ENCODE measurements around the gene PSMB11.

GRCh38 chr14:23020143-23021128 lies 21.6 kb upstream of the PSMB11 start:
- TF ChIP-seq POLR2AphosphoS5 (IDR thresholded peaks at IDR 0.05), result no peak
- no peak for TF ChIP-seq POLR2A (IDR thresholded peaks at IDR 0.05)
- TF ChIP-seq, protein P1, sequence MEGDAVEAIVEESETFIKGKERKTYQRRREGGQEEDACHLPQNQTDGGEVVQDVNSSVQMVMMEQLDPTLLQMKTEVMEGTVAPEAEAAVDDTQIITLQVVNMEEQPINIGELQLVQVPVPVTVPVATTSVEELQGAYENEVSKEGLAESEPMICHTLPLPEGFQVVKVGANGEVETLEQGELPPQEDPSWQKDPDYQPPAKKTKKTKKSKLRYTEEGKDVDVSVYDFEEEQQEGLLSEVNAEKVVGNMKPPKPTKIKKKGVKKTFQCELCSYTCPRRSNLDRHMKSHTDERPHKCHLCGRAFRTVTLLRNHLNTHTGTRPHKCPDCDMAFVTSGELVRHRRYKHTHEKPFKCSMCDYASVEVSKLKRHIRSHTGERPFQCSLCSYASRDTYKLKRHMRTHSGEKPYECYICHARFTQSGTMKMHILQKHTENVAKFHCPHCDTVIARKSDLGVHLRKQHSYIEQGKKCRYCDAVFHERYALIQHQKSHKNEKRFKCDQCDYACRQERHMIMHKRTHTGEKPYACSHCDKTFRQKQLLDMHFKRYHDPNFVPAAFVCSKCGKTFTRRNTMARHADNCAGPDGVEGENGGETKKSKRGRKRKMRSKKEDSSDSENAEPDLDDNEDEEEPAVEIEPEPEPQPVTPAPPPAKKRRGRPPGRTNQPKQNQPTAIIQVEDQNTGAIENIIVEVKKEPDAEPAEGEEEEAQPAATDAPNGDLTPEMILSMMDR (IDR thresholded peaks at IDR 0.05), result no peak
- no peak for TF ChIP-seq EP300 (IDR thresholded peaks at IDR 0.05)
